HG03457 (cell line): ENCODE results near the gene SHMT1.
A peak's percentile ranks its signal among the peaks of the same experiment; 100 is the strongest.
"Not testable (repeated sequence)": the region's sequence is repeated elsewhere in the genome, so short reads cannot be mapped to it uniquely, and the experiment has no call there.

Source experiments
- ATAC-seq: cut with Tn5 transposase; IDR thresholded peaks from one replicate; pipeline ENCODE4 v1.9.1; 2021; ENCODE audit warnings: moderate number of reproducible peaks; ENCODE audit not compliant: unreplicated experiment

Gene SHMT1

DNA sequence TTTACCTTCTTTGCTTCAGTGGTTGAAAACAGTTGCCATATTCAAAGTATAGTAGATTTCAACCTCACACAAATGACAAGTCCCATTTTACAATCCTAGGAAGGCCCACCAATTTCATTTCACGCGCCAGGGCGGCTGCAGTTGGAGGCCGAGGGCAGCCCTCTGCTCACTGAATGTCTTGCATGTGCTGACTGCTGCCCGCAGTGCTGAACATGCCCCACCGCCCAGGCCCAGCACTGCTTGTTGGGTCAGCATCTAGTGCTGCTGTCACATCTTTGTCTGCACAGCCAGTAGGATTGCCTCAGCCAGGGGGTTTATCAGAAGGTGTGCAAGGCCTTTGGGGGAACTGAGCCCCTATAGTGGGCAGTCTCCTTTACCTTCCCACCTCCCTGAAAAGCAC, 36.8 kb downstream of the SHMT1 start:
- ATAC-seq: no peak

DNA sequence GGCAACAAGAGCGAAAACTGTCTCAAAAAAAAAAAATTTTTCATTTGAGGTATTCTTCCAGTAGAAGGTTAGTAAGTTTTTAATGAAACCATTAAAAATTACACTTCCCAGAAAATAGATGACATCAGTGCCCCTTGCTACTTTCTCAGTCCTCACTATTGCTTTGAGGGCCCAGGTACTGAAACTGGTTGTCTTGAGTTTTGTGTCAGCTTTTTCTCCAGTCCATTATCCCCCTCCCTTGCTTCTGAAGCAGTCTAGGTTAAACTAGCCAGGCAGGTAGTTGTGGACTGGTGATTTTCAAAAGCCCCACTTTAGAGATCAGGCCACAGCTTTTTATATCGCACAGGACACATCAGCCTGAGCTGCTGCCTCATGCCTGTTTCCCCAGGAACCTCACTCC, 37.3 kb downstream of the SHMT1 start:
- no peak for ATAC-seq

DNA sequence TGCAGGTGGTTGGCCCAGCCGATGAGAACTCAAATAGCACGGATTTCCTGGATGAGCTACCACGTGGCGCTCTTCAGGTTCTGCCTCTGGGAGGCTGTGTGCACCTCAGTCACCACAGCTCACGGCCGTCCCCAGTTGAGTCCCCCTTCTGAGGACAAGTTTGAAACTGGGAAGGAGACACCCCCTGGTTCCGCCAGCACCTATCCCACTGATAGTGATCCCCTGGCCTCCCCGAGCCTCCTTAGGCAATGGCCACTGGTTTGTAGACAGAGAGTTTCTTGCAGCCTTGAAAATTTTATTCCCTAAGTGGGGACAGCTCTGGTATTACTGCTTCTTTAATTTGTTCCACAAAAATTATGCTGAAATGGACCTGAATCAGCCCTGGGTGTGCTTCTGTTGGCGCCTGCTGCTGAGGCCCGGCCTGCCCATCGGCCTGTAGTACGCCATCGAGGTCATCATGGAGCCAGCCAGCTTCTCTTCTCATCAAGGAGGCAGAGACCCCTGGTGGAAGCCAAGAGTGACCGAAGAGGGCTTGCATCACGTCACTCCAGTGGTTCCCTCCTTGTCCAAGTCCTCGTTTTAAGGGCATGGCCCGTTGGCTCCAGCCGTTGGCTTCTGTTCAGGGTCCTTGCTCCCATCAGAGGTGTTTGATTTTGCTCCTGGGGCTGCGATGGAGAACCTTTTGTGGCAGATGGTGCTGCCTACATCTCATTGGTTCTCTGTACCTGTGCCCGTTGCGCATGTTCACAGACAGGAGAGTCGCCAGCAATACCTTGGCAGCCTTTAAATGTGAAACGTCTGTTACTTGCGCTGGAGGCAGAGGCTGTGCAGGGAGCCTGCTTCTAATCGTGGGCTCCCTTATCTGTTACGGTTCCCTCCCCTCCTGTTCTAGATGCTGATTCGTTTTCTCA, 39.0 kb downstream of the SHMT1 start:
- no peak for ATAC-seq

- no peak for ATAC-seq
Observed at GRCh38 chr17:18323507-18324139, 39.7 kb downstream of the SHMT1 start.

GRCh38 chr17:18323007-18323406, 40.3 kb downstream of the SHMT1 start:
- no peak for ATAC-seq

DNA sequence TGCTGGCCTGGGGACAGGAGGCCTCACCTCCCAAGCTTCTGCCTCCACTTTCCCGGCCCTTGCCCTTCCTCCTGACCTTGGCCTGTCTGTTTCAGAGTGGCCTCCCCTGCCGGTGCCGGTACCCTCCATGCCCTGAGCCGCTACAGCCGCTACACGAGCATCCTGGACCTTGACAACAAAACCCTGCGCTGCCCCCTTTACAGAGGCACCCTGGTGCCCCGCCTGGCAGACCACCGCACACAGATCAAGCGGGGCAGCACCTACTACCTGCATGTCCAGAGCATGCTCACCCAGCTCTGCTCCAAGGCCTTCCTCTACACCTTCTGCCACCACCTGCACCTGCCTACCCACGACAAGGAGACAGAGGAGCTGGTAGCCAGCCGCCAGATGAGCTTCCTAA, 40.8 kb downstream of the SHMT1 start:
- no peak for ATAC-seq

DNA sequence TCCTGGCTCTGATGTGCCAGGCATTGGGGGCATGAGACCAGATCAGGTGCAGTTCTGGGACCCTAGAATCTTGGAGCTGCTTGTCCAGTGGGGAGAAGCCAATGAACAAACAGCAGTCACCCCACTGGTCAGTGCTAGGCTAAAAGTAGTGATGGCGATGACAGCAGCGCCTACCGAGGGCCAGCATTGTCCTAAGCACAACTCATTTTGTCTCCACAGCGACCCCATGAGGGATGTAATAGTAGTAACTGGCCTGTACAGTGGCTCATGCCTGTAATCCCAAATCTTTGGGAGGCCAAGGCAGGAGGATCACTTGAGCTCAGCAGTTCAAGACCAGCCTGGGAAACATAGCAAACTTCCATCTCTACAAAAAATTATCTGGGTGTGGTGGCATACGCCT, 42.0 kb downstream of the SHMT1 start:
- ATAC-seq: no peak

DNA sequence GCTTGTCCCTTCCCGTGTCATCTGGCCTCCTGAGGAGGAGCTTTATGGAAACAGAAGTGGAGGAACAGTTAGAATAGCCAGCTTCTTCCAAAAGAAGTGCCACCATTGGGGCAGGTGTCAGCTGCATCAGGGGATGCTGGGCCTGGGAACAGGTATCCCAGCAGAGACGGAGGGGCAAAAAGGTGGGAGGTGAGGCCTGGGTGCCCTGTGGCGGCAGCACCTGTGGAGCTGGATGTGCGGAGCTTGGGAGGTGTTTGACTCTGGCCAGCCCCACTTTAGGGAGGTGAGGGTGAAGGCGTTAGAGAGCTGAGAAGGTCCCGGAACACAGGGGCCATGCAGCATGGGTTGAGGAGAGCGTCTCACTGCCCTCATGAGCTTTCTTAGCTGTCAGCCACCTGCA, 43.0 kb downstream of the SHMT1 start:
- no peak for ATAC-seq

- no peak for ATAC-seq
Observed at GRCh38 chr17:18319604-18320256, 43.6 kb downstream of the SHMT1 start.

GRCh38 chr17:18318771-18319450, 44.4 kb downstream of the SHMT1 start:
- no peak for ATAC-seq

GRCh38 chr17:18318117-18318516, 45.2 kb downstream of the SHMT1 start:
- ATAC-seq: no peak

- ATAC-seq: no peak
Observed at GRCh38 chr17:18315961-18316360, 47.4 kb downstream of the SHMT1 start.

GRCh38 chr17:18315562-18315922, 47.8 kb downstream of the SHMT1 start:
- no peak for ATAC-seq

- peak; percentile 69 for ATAC-seq
Observed at GRCh38 chr17:18314731-18315561, 48.4 kb downstream of the SHMT1 start, which contains the start of the genes SMCR8 and TOP3A. Gene SMCR8 (plus strand): TSS chr17:18315293. CDS start chr17:18315790, 497 bp downstream. Gene TOP3A (minus strand): TSS chr17:18314994. CDS start chr17:18314778, 216 bp downstream.

DNA sequence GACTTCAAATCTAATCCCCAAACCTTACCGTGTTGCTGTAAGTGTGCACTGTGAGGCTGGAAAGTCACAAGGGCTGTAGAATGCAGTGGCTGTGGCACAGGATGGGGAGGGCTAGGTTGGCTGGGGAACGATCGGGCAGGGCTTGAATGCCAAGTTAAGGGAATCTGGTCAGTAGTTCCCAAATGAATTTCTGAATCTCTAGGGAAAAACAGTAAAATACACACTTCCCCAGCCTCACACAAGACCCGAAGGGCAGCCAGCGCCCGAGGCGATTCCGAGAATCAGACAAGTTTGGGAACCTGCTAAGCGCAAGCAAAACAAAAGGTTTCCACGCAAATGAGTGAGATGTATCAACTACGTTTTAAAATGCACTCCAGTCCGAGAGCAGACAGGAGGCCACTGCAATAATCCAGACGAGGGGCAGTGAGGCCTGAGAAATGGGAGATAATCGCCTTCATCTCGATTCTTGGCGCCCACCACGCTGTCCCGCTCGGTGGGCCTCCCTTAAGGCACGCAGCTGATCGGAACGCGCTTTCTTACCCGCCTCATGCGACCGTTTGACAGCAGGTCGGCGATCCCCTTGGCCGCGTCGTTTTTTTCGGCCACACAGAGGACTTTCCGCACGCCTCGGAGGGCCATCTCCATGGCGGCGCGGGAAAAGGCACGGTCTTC, 49.2 kb downstream of the SHMT1 start:
- peak; percentile 3 for ATAC-seq

- no peak for ATAC-seq
Observed at GRCh38 chr17:18309202-18309601, 54.1 kb downstream of the SHMT1 start.

- not testable (repeated sequence) for ATAC-seq
Observed at GRCh38 chr17:18303206-18303605, 60.1 kb downstream of the SHMT1 start.

DNA sequence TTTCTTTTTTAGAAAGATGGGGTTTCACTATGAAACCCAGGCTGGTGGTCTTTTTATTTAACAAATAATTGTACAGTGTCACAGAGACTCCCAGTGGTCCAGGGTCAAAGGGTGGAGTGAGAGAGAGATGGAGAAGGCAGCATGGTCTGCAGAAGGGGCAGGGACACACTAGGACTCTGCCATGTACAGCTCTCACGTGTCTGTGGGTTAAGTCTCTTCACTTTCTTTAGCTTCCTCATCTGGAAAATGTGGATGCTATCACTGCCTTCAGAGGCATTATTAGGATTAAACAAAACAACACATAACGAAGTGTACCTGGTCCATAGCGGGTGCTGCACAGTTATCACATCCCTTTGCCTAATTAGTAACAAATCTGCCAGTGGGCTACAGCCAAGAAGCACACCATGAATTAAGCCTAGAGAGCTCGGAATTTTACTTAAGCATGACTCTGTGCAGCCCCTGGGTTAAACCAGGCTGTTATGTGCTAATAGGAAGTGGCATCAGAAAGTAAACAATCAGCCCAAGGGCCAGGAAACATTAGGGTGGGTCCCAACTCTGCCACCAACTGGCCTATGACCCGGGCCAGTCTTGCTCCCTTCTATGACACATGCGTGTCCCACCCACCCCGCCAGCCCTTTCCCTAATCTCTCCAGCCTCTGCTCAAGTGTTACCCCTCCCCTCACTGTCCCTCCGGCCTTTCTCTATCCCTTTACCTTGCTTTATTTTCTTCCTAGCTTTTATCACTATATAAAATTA, 62.4 kb downstream of the SHMT1 start:
- no peak for ATAC-seq

- not testable (repeated sequence) for ATAC-seq
Observed at GRCh38 chr17:18298061-18298460, 65.3 kb downstream of the SHMT1 start.
